Endothelial cell of umbilical vein (primary cell): Measurements from ENCODE around the gene NXT1. TPM values are rescaled to one million over a fixed set of nuclear protein-coding genes. Genes with fewer than 3 reads are reported as not detected.

Source experiments
- BruUV-seq: library from RNA; stranded (reverse); fragments of 400-500 nt; replicated peaks from 2 replicates; lab custom pipeline; 2021; lab: Mats Ljungman, UMichigan
- CTCF ChIA-PET: fragments of 300-600, 350-600 bp; sonication (Branson Sonifier 250); formaldehyde crosslinking; loops from one replicate; lab custom pipeline; 2021; ENCODE audit warnings: antibody characterized with exemption, inconsistent platforms; lab: Charles Lee
- POLR2A ChIA-PET: fragments of 300-600, 350-600 bp; sonication (Branson Sonifier 250); formaldehyde crosslinking; loops from one replicate; lab custom pipeline; 2021; ENCODE audit warnings: antibody characterized with exemption, inconsistent platforms; lab: Charles Lee
- DNase-seq: peaks from one replicate; pipeline ENCODE4 v3.0.0-alpha.2; 2011; ENCODE audit warnings: low read depth, low spot score
- FAIRE-seq: peaks from 2 replicates; lab custom pipeline; 2011; peaks lifted over from hg19 to GRCh38; lab: Jason Lieb, UNC
- H2AFZ ChIP-seq: 2 replicates; pipeline ENCODE4 v1.6.0; 2012; ENCODE audit warnings: low read depth, low read length, control low read depth, inconsistent platforms
- H3K27ac ChIP-seq: 2 replicates; pipeline ENCODE4 v1.5.1; 2011; ENCODE audit warnings: low read depth, mild to moderate bottlenecking, control low read depth, low read length, moderate library complexity; ENCODE audit not compliant: insufficient read depth
- H3K27me3 ChIP-seq, 2 experiments: 2 replicates each; pipeline versions ENCODE4 v1.6.0 to v1.6.1; 2011; ENCODE audit warnings: low read length in 2 of 2, mixed read lengths in 1 of 2; ENCODE audit not compliant: control insufficient read depth in 2 of 2, insufficient read depth in 2 of 2
- H3K36me3 ChIP-seq, 2 experiments: 2 replicates in 1 of 2; 3 replicates in 1 of 2; pipeline ENCODE4 v1.5.1; 2011; ENCODE audit warnings: low read length in 2 of 2, mild to moderate bottlenecking in 1 of 2, moderate library complexity in 1 of 2; ENCODE audit not compliant: control insufficient read depth in 2 of 2, insufficient read depth in 2 of 2; ENCODE audit errors: extremely low read depth in 1 of 2
- H3K4me1 ChIP-seq: 3 replicates; pipeline ENCODE4 v1.5.1; 2011; ENCODE audit warnings: mild to moderate bottlenecking, low read length; ENCODE audit not compliant: control insufficient read depth, insufficient read depth; ENCODE audit errors: extremely low read depth
- H3K4me2 ChIP-seq: 2 replicates; pipeline ENCODE4 v1.6.1; 2011; ENCODE audit warnings: low read length, control low read depth, mixed read lengths; ENCODE audit not compliant: insufficient read depth
- H3K4me3 ChIP-seq, 3 experiments: fragments of 200-600 bp in 1 of 3; sonication (generic), shearing (Covaris generic) in 1 of 3; replicated peaks in 1 of 3; 2 replicates each; pipeline ENCODE4 v1.5.1; 2011 to 2016; ENCODE audit warnings: control low read depth in 3 of 3, low read length in 3 of 3, mild to moderate bottlenecking in 2 of 3, inconsistent platforms in 1 of 3, low read depth in 1 of 3, moderate library complexity in 1 of 3; ENCODE audit not compliant: insufficient read depth in 1 of 3
- H3K79me2 ChIP-seq: 2 replicates; pipeline ENCODE4 v1.6.0; 2012; ENCODE audit warnings: low read length, inconsistent platforms; ENCODE audit not compliant: control insufficient read depth, insufficient read depth
- H3K9ac ChIP-seq: replicated peaks from 2 replicates; pipeline ENCODE3; 2011; ENCODE audit warnings: low read length, control low read depth; ENCODE audit not compliant: insufficient read depth; ENCODE audit errors: extremely low read depth
- H3K9me1 ChIP-seq: replicated peaks from 3 replicates; pipeline ENCODE4 v1.6.0; 2011; ENCODE audit warnings: mild to moderate bottlenecking, low read length; ENCODE audit not compliant: control insufficient read depth, insufficient read depth; ENCODE audit errors: extremely low read depth
- H3K9me3 ChIP-seq: replicated peaks from 2 replicates; pipeline ENCODE4 v1.5.1; 2012; ENCODE audit warnings: low read length, inconsistent platforms; ENCODE audit not compliant: control insufficient read depth, insufficient read depth
- H4K20me1 ChIP-seq: replicated peaks from 2 replicates; pipeline ENCODE3; 2011; ENCODE audit warnings: mild to moderate bottlenecking, low read length; ENCODE audit not compliant: control insufficient read depth, insufficient read depth; ENCODE audit errors: extremely low read depth
- EZH2 ChIP-seq: IDR thresholded peaks from 2 replicates; pipeline ENCODE4 v1.6.1; 2012; ENCODE audit warnings: borderline replicate concordance, low read depth, mild to moderate bottlenecking, moderate library complexity, low read length, inconsistent platforms; ENCODE audit not compliant: severe bottlenecking
- FOS ChIP-seq: IDR thresholded peaks from 2 replicates; pipeline ENCODE4 v1.6.1; 2011; ENCODE audit warnings: mild to moderate bottlenecking, low read length, moderate library complexity, borderline replicate concordance; ENCODE audit not compliant: insufficient read depth
- GATA2 ChIP-seq: IDR thresholded peaks from 2 replicates; pipeline ENCODE4 v1.7.0; 2011; ENCODE audit warnings: low read depth, mild to moderate bottlenecking, moderate library complexity, mixed read lengths, low read length; ENCODE audit not compliant: insufficient read length, insufficient read depth
- JUN ChIP-seq: IDR thresholded peaks from 2 replicates; pipeline ENCODE4 v1.6.1; 2011; ENCODE audit warnings: borderline replicate concordance, low read depth; ENCODE audit not compliant: insufficient read length, insufficient read depth
- MYC ChIP-seq: IDR thresholded peaks from one replicate; pipeline ENCODE4 v1.6.1; 2011; ENCODE audit warnings: mild to moderate bottlenecking, low read depth, low read length
- POLR2A ChIP-seq: IDR thresholded peaks from 2 replicates; pipeline ENCODE4 v1.6.1; 2012; ENCODE audit warnings: low read depth, mild to moderate bottlenecking, control low read depth, low read length
- POLR2AphosphoS5 ChIP-seq: IDR thresholded peaks from 2 replicates; pipeline ENCODE4 v1.6.1; 2012; ENCODE audit warnings: low read depth, mild to moderate bottlenecking, control low read depth, low read length, moderate library complexity; ENCODE audit not compliant: insufficient read depth
- dilution Hi-C: fragments of 300-500 bp; cut with MboI; formaldehyde crosslinking; loops from one replicate; pipeline ENCODE4 v1.15.0; 2019; ENCODE audit warnings: low sequenced_read_pairs; ENCODE audit not compliant: extremely low pct_ligation_motif_present
- intact Hi-C: fragments of 100-400 bp; cut with micrococcal nuclease; formaldehyde crosslinking; loops from one replicate; pipeline ENCODE4 v1.10.0; 2022
- polyA plus RNA-seq, 4 experiments: library from polyadenylated mRNA; depleted of rRNA in 3 of 4; stranded (reverse) in 3 of 4; unstranded in 1 of 4; fragments of >200 nt; gene quantifications; 2 replicates each; pipeline versions ENCODE4 v1.2.1 to v1.2.3, GENCODE V29; 2011 to 2012; ENCODE audit warnings: missing spikeins in 1 of 4
- total RNA-seq: library from RNA; stranded (reverse); gene quantifications from 2 replicates; pipeline ENCODE4 v1.2.3, GENCODE V29; 2021
- TF ChIP-seq, protein P1 (sequence below): IDR thresholded peaks from 2 replicates; pipeline ENCODE4 v1.6.1; 2011; ENCODE audit not compliant: insufficient read depth, insufficient read length
- TF ChIP-seq, protein P2 (sequence below), 2 donors: IDR thresholded peaks; 1 replicate in 1 of 2; 2 replicates in 1 of 2; pipeline ENCODE4 v1.5.1; 2011; ENCODE audit warnings: low read length in 2 of 2, mild to moderate bottlenecking in 2 of 2, moderate library complexity in 2 of 2, control low read depth in 1 of 2, inconsistent platforms in 1 of 2, low read depth in 1 of 2; ENCODE audit not compliant: insufficient read depth in 1 of 2; ENCODE audit errors: extremely low read depth in 1 of 2

The NXT1 gene
- total and polyA plus RNA-seq, 2 donors (not counting 3 experiments of a cell fraction or from before 2014, with no cell fraction given), result 27.1 to 39.2 TPM

DNA sequence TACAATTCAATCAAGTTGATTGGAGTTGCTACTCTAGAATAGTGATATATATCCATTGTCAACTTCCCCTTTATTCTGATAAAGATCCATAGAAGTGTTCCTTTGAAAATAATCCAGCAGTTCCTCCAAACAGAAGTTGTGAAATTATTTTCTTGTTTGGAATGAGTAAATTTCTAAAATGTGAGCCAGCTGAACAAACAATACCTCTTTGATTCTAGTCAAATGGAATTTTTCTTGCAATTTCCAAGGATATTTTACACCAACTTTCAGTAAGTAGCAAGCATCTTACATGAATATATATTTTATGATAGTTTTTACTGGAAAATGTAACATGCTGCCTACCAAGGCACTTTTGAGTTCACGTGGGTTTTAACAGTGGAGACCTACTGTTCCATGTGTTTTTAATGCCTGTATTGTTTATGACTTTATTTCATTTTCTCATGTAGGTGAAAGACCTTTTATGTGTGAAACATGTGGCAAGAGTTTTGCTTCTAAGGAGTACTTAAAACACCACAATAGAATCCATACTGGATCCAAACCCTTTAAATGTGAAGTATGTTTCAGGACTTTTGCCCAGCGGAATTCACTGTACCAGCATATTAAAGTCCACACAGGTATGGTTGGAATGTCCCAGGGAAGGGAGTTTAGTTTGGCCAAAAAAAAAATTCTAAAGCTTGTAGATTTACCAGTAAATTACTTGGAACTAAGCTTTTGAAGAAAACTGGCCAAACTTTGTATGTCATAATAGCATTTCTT lies 17.9 kb downstream of the NXT1 start:
- no peak overlapping the region for H2AFZ ChIP-seq
- intact Hi-C loops, result loop anchor here (10.0 kb wide), 1 partner anchor 736 kb away; no protein-coding TSS in a partner anchor
- no peak overlapping the region for H3K27ac ChIP-seq
- H3K4me2 ChIP-seq, result no peak overlapping the region
- TF ChIP-seq, protein P1, sequence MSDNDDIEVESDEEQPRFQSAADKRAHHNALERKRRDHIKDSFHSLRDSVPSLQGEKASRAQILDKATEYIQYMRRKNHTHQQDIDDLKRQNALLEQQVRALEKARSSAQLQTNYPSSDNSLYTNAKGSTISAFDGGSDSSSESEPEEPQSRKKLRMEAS, result no peak
- TF ChIP-seq POLR2A (no peak), MYC (no peak), FOS (no peak)
- H3K79me2 ChIP-seq, result peaks cover 58% of the 10 kb centered on the region
- FAIRE-seq (no peak), DNase-seq (no peak)
- peaks cover 29 to 44% of the 10 kb centered on the region in 2 experiments for H3K36me3 ChIP-seq
- no TSS peak for BruUV-seq
- CTCF ChIA-PET, result no interaction called here
- no peak overlapping the region for H3K9ac ChIP-seq
- no peaks in the 10 kb centered on the region for H3K9me1 ChIP-seq
- H3K27me3 ChIP-seq, result no peaks in the 10 kb centered on the region
- H4K20me1 ChIP-seq, result peaks cover 4% of the 10 kb centered on the region
- dilution Hi-C loops, result no loop called here
- H3K9me3 ChIP-seq, result no peaks in the 10 kb centered on the region
- peaks cover 25% of the 10 kb centered on the region for H3K4me1 ChIP-seq
- no peak overlapping the region for H3K4me3 ChIP-seq
- POLR2A ChIA-PET, result no interaction called here

DNA sequence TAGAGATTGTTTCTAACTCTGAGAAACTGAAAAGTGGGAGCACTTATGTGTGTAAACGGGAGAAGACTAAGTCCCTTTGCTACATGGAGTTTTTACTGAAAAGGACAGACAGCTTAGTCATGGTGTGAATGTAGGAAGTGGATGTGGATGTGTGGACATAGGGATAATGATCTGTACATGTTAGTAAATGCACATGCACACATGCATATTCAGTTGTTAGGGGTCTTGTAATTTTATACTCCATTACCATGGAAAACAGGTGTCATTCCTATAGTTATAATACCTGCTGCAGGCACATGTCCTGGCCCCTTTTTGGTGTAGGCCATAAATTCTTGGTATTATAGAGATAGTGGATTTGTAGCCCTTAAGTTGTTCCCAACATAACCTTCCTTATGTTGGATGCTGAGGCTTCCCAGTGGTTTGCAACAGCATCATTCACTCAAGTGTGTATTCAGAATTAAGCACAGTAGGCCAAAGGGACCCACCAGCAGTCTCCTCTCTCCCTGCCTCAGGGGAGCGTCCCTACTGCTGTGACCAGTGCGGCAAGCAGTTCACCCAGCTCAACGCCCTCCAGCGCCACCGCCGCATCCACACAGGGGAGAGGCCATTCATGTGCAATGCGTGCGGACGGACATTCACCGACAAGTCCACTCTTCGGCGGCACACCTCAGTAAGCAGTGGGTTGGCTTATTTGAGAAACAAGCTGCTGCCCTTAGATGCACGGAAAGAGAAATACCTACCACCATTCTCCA lies 18.7 kb downstream of the NXT1 start:
- intact Hi-C loops, result loop anchor here (10.0 kb wide), 1 partner anchor 736 kb away; no protein-coding TSS in a partner anchor

More for the DNA sequence above, 18.7 kb downstream of the NXT1 start:
- H3K9me1 ChIP-seq, result no peaks in the 10 kb centered on the region
- no peak overlapping the region for H3K4me3 ChIP-seq
- TF ChIP-seq, protein P1, result no peak
- TF ChIP-seq FOS (no peak), POLR2AphosphoS5 (no peak), MYC (no peak), EZH2 (no peak), JUN (no peak), POLR2A (no peak), GATA2 (no peak)
- TF ChIP-seq, protein P2, sequence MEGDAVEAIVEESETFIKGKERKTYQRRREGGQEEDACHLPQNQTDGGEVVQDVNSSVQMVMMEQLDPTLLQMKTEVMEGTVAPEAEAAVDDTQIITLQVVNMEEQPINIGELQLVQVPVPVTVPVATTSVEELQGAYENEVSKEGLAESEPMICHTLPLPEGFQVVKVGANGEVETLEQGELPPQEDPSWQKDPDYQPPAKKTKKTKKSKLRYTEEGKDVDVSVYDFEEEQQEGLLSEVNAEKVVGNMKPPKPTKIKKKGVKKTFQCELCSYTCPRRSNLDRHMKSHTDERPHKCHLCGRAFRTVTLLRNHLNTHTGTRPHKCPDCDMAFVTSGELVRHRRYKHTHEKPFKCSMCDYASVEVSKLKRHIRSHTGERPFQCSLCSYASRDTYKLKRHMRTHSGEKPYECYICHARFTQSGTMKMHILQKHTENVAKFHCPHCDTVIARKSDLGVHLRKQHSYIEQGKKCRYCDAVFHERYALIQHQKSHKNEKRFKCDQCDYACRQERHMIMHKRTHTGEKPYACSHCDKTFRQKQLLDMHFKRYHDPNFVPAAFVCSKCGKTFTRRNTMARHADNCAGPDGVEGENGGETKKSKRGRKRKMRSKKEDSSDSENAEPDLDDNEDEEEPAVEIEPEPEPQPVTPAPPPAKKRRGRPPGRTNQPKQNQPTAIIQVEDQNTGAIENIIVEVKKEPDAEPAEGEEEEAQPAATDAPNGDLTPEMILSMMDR (IDR thresholded peaks at IDR 0.05; ENCODE audit: extremely low read depth in 1 of 2, insufficient read depth in 1 of 2, low read depth in 1 of 2, low read length in 2 of 2), result no peak
- BruUV-seq, result no TSS peak
- peaks cover 29 to 50% of the 10 kb centered on the region in 2 experiments for H3K36me3 ChIP-seq
- no peak overlapping the region for H2AFZ ChIP-seq
- H3K27me3 ChIP-seq, result no peaks in the 10 kb centered on the region
- peaks cover 55% of the 10 kb centered on the region for H3K79me2 ChIP-seq
- CTCF ChIA-PET, result interaction anchor here (1.3 kb wide), 1 partner anchor 19 kb away, joined by 4 read pairs; the partner anchor contains the start of gene NXT1
- no peak overlapping the region for H3K4me2 ChIP-seq
- POLR2A ChIA-PET, result no interaction called here
- FAIRE-seq (no peak), DNase-seq (no peak)
- dilution Hi-C loops, result no loop called here
- no peaks in the 10 kb centered on the region for H3K9me3 ChIP-seq
- no peak overlapping the region for H3K9ac ChIP-seq
- H3K27ac ChIP-seq, result no peak overlapping the region
- peaks cover 4% of the 10 kb centered on the region for H4K20me1 ChIP-seq
- H3K4me1 ChIP-seq, result peaks cover 27% of the 10 kb centered on the region
